ES-I3 (cell line): ENCODE measurements around the gene MYH15.

Experiments used
- H3K36me3 ChIP-seq: 2 replicates; pipeline ENCODE4 v1.6.1; 2013; ENCODE audit warnings: mild to moderate bottlenecking, low read length, control low read depth, moderate library complexity; ENCODE audit not compliant: insufficient read depth
- H3K4me1 ChIP-seq: 2 replicates; pipeline ENCODE4 v1.6.1; 2013; ENCODE audit warnings: mild to moderate bottlenecking, control low read depth, low read length; ENCODE audit not compliant: insufficient read depth
- H3K9ac ChIP-seq: 2 replicates; pipeline ENCODE4 v1.6.1; 2013; ENCODE audit warnings: low read depth, mild to moderate bottlenecking, low read length, moderate library complexity
- H3K9me3 ChIP-seq: 2 replicates; pipeline ENCODE4 v1.6.1; 2013; ENCODE audit warnings: mild to moderate bottlenecking, low read length, moderate library complexity; ENCODE audit not compliant: control insufficient read depth, insufficient read depth

The MYH15 gene

GRCh38 chr3:108472001-108472591 lies 38.3 kb downstream of the MYH15 start:
- peaks cover 12% of the 10 kb centered on the region for H3K4me1 ChIP-seq
- H3K9ac ChIP-seq: no peak overlapping the region

GRCh38 chr3:108471426-108471825 lies 39.0 kb downstream of the MYH15 start:
- no peak overlapping the region for H3K9ac ChIP-seq
- H3K4me1 ChIP-seq: peaks cover 12% of the 10 kb centered on the region

More at GRCh38 chr3:108472001-108472591, 38.3 kb downstream of the MYH15 start:
- Histone ChIP-seq H3K9me3 (no peaks in the 10 kb centered on the region), H3K36me3 (no peaks in the 10 kb centered on the region)

GRCh38 chr3:108469126-108469525 lies 41.3 kb downstream of the MYH15 start:
- Histone ChIP-seq H3K36me3 (no peaks in the 10 kb centered on the region), H3K9me3 (no peaks in the 10 kb centered on the region), H3K4me1 (peaks cover 12% of the 10 kb centered on the region), H3K9ac (no peak overlapping the region)

More at GRCh38 chr3:108471426-108471825, 39.0 kb downstream of the MYH15 start:
- no peaks in the 10 kb centered on the region for H3K9me3 ChIP-seq
- no peaks in the 10 kb centered on the region for H3K36me3 ChIP-seq

- H3K36me3 ChIP-seq: no peaks in the 10 kb centered on the region
- no peak overlapping the region for H3K9ac ChIP-seq
- H3K4me1 ChIP-seq: peaks cover 12% of the 10 kb centered on the region
- no peaks in the 10 kb centered on the region for H3K9me3 ChIP-seq
These were observed 41.8 kb downstream of the MYH15 start for GRCh38 chr3:108468577-108468976.

- H3K9ac ChIP-seq: no peak overlapping the region
- H3K9me3 ChIP-seq: no peaks in the 10 kb centered on the region
- no peaks in the 10 kb centered on the region for H3K36me3 ChIP-seq
- H3K4me1 ChIP-seq: no peaks in the 10 kb centered on the region
These were observed 47.5 kb downstream of the MYH15 start for GRCh38 chr3:108462899-108463298.

GRCh38 chr3:108461661-108462111 lies 48.7 kb downstream of the MYH15 start:
- Histone ChIP-seq H3K4me1 (no peaks in the 10 kb centered on the region), H3K36me3 (no peaks in the 10 kb centered on the region), H3K9me3 (no peaks in the 10 kb centered on the region), H3K9ac (no peak overlapping the region)

- Histone ChIP-seq H3K36me3 (no peaks in the 10 kb centered on the region), H3K9ac (no peak overlapping the region)
These were observed 51.2 kb downstream of the MYH15 start for GRCh38 chr3:108459225-108459624.

GRCh38 chr3:108455212-108455705 lies 55.1 kb downstream of the MYH15 start:
- H3K4me1 ChIP-seq: no peaks in the 10 kb centered on the region
- H3K9me3 ChIP-seq: no peaks in the 10 kb centered on the region
- no peak overlapping the region for H3K9ac ChIP-seq
- H3K36me3 ChIP-seq: no peaks in the 10 kb centered on the region

More at GRCh38 chr3:108459225-108459624, 51.2 kb downstream of the MYH15 start:
- Histone ChIP-seq H3K4me1 (no peaks in the 10 kb centered on the region), H3K9me3 (no peaks in the 10 kb centered on the region)

- H3K4me1 ChIP-seq: no peaks in the 10 kb centered on the region
- no peaks in the 10 kb centered on the region for H3K9me3 ChIP-seq
- no peak overlapping the region for H3K9ac ChIP-seq
- no peaks in the 10 kb centered on the region for H3K36me3 ChIP-seq
These were observed 56.8 kb downstream of the MYH15 start for GRCh38 chr3:108453565-108453964.

- Histone ChIP-seq H3K4me1 (no peaks in the 10 kb centered on the region), H3K9me3 (peaks cover 4% of the 10 kb centered on the region; the same call in 1 of the 2 replicates), H3K36me3 (no peaks in the 10 kb centered on the region), H3K9ac (no peak overlapping the region)
These were observed 60.0 kb downstream of the MYH15 start for GRCh38 chr3:108450444-108450843.

- no peak overlapping the region for H3K9ac ChIP-seq
- H3K4me1 ChIP-seq: no peaks in the 10 kb centered on the region
- H3K36me3 ChIP-seq: no peaks in the 10 kb centered on the region
- peaks cover 4% of the 10 kb centered on the region; the same call in 1 of the 2 replicates for H3K9me3 ChIP-seq
These were observed 61.8 kb downstream of the MYH15 start for GRCh38 chr3:108448593-108448992.

- no peaks in the 10 kb centered on the region for H3K4me1 ChIP-seq
- peaks cover 4% of the 10 kb centered on the region; the same call in 1 of the 2 replicates for H3K9me3 ChIP-seq
- no peaks in the 10 kb centered on the region for H3K36me3 ChIP-seq
- H3K9ac ChIP-seq: no peak overlapping the region
These were observed 63.1 kb downstream of the MYH15 start for GRCh38 chr3:108447096-108447847.

- Histone ChIP-seq H3K9me3 (peaks cover 1% of the 10 kb centered on the region; the same call in 1 of the 2 replicates), H3K4me1 (no peaks in the 10 kb centered on the region; the same call in 1 of the 2 replicates), H3K9ac (no peak overlapping the region), H3K36me3 (no peaks in the 10 kb centered on the region)
These were observed 68.1 kb downstream of the MYH15 start for GRCh38 chr3:108442281-108442680.

GRCh38 chr3:108441518-108441917 lies 68.9 kb downstream of the MYH15 start:
- Histone ChIP-seq H3K36me3 (no peaks in the 10 kb centered on the region), H3K9me3 (no peaks in the 10 kb centered on the region), H3K9ac (no peak overlapping the region), H3K4me1 (no peaks in the 10 kb centered on the region; the same call in 1 of the 2 replicates)

- no peaks in the 10 kb centered on the region; the same call in 1 of the 2 replicates for H3K4me1 ChIP-seq
- H3K9me3 ChIP-seq: no peaks in the 10 kb centered on the region
- H3K9ac ChIP-seq: no peak overlapping the region
- H3K36me3 ChIP-seq: no peaks in the 10 kb centered on the region
These were observed 69.3 kb downstream of the MYH15 start for GRCh38 chr3:108441071-108441507.
